Activated T-cell treated with anti-CD3 and anti-CD28 coated beads, Interleukin-2, amount 50 U/mL, for 4 hours (primary cell): ENCODE measurements around the gene MYO3B. TPM values are rescaled to one million over a fixed set of nuclear protein-coding genes. Genes with fewer than 3 reads are reported as not detected.
A peak's percentile ranks its signal among the peaks of the same experiment; 100 is the strongest.

Experiments used
- ATAC-seq, 2 donors: fragments of 200-7000 bp; cut with Tn5 transposase; one replicate each; pipeline ENCODE4 v1.10.0; 2021
- DNase-seq: peaks from one replicate; pipeline ENCODE4 v3.0.0-alpha.2; 2020
- H3K27me3 Mint-ChIP-seq: one replicate; pipeline ENCODE4 v1.8.0; 2021; ENCODE audit warnings: low read depth, mixed read lengths
- H3K36me3 Mint-ChIP-seq: one replicate; pipeline ENCODE4 v1.8.0; 2022; ENCODE audit warnings: mixed read lengths; ENCODE audit not compliant: insufficient read depth
- H3K4me1 Mint-ChIP-seq: one replicate; pipeline ENCODE4 v1.8.0; 2021; ENCODE audit warnings: low read depth, mixed read lengths
- H3K4me3 Mint-ChIP-seq: one replicate; pipeline ENCODE4 v1.8.0; 2021; ENCODE audit warnings: mild to moderate bottlenecking, moderate library complexity, mixed read lengths
- H3K9me3 Mint-ChIP-seq: one replicate; pipeline ENCODE4 v1.8.0; 2021; ENCODE audit warnings: mixed read lengths
- total RNA-seq, 3 donors: library from RNA; stranded (reverse); gene quantifications; one replicate each; pipeline ENCODE4 v1.2.1, GENCODE V29; 2021

The MYO3B gene
- total RNA-seq, 3 donors from 2014 or later, result 0.08 TPM

GRCh38 chr2:170314744-170315447, 136.9 kb downstream of the MYO3B start:
- DNase-seq (no peak), ATAC-seq (no peak)
- no peaks in the 10 kb centered on the region for H3K36me3 Mint-ChIP-seq
- peaks cover 8% of the 10 kb centered on the region for H3K9me3 Mint-ChIP-seq
- H3K4me1 Mint-ChIP-seq, result no peaks in the 10 kb centered on the region
- H3K27me3 Mint-ChIP-seq, result peaks cover 16% of the 10 kb centered on the region
- H3K4me3 Mint-ChIP-seq, result no peak overlapping the region

- no peak overlapping the region for H3K4me3 Mint-ChIP-seq
Measured at GRCh38 chr2:170320948-170321347, 143.0 kb downstream of the MYO3B start.

GRCh38 chr2:170321526-170321925, 143.6 kb downstream of the MYO3B start:
- no peak for DNase-seq
- Mint-ChIP-seq H3K27me3 (peaks cover 5% of the 10 kb centered on the region), H3K36me3 (no peaks in the 10 kb centered on the region), H3K9me3 (peaks cover 15% of the 10 kb centered on the region), H3K4me1 (no peaks in the 10 kb centered on the region), H3K4me3 (no peak overlapping the region)
- no peak for ATAC-seq

More at GRCh38 chr2:170320948-170321347, 143.0 kb downstream of the MYO3B start:
- Mint-ChIP-seq H3K9me3 (peaks cover 15% of the 10 kb centered on the region), H3K36me3 (no peaks in the 10 kb centered on the region), H3K4me1 (no peaks in the 10 kb centered on the region), H3K27me3 (peaks cover 6% of the 10 kb centered on the region)
- DNase-seq, result no peak
- ATAC-seq, result no peak

- peaks cover 2% of the 10 kb centered on the region for H3K27me3 Mint-ChIP-seq
- H3K9me3 Mint-ChIP-seq, result peaks cover 15% of the 10 kb centered on the region
- no peaks in the 10 kb centered on the region for H3K4me1 Mint-ChIP-seq
- no peak overlapping the region for H3K4me3 Mint-ChIP-seq
- DNase-seq (no peak), ATAC-seq (no peak)
- H3K36me3 Mint-ChIP-seq, result no peaks in the 10 kb centered on the region
Measured at GRCh38 chr2:170322140-170322766, 144.3 kb downstream of the MYO3B start.

- Mint-ChIP-seq H3K27me3 (peaks cover 6% of the 10 kb centered on the region), H3K4me3 (no peak overlapping the region), H3K4me1 (no peaks in the 10 kb centered on the region), H3K36me3 (no peaks in the 10 kb centered on the region), H3K9me3 (peaks cover 15% of the 10 kb centered on the region)
- ATAC-seq, result no peak
- DNase-seq, result no peak
Measured at GRCh38 chr2:170323743-170324142, 145.8 kb downstream of the MYO3B start.

- ATAC-seq, result peak; percentile 21 to 27
- peaks cover 4% of the 10 kb centered on the region for H3K27me3 Mint-ChIP-seq
- no peaks in the 10 kb centered on the region for H3K36me3 Mint-ChIP-seq
- H3K9me3 Mint-ChIP-seq, result peaks cover 9% of the 10 kb centered on the region
- peak; percentile 6 for DNase-seq
- no peaks in the 10 kb centered on the region for H3K4me1 Mint-ChIP-seq
- H3K4me3 Mint-ChIP-seq, result no peak overlapping the region
Measured at GRCh38 chr2:170324640-170325046, 146.7 kb downstream of the MYO3B start.

GRCh38 chr2:170330881-170331280, 152.9 kb downstream of the MYO3B start:
- Mint-ChIP-seq H3K9me3 (no peaks in the 10 kb centered on the region), H3K27me3 (peaks cover 11% of the 10 kb centered on the region), H3K4me1 (no peaks in the 10 kb centered on the region), H3K4me3 (no peak overlapping the region), H3K36me3 (no peaks in the 10 kb centered on the region)
- DNase-seq (no peak), ATAC-seq (no peak)

GRCh38 chr2:170332676-170333402, 154.9 kb downstream of the MYO3B start:
- H3K4me1 Mint-ChIP-seq, result no peaks in the 10 kb centered on the region
- no peak overlapping the region for H3K4me3 Mint-ChIP-seq
- DNase-seq, result no peak
- no peaks in the 10 kb centered on the region for H3K36me3 Mint-ChIP-seq
- no peak for ATAC-seq
- H3K27me3 Mint-ChIP-seq, result peaks cover 11% of the 10 kb centered on the region
- H3K9me3 Mint-ChIP-seq, result no peaks in the 10 kb centered on the region

- H3K4me1 Mint-ChIP-seq, result no peaks in the 10 kb centered on the region
- ATAC-seq (no peak), DNase-seq (no peak)
- H3K36me3 Mint-ChIP-seq, result no peaks in the 10 kb centered on the region
- H3K4me3 Mint-ChIP-seq, result no peak overlapping the region
- no peaks in the 10 kb centered on the region for H3K9me3 Mint-ChIP-seq
- peaks cover 7% of the 10 kb centered on the region for H3K27me3 Mint-ChIP-seq
Measured at GRCh38 chr2:170335351-170335750, 157.4 kb downstream of the MYO3B start.

- Mint-ChIP-seq H3K4me3 (no peak overlapping the region), H3K36me3 (no peaks in the 10 kb centered on the region), H3K27me3 (peaks cover 5% of the 10 kb centered on the region), H3K4me1 (no peaks in the 10 kb centered on the region), H3K9me3 (no peaks in the 10 kb centered on the region)
- DNase-seq, result no peak
- ATAC-seq, result no peak
Measured at GRCh38 chr2:170336408-170336807, 158.5 kb downstream of the MYO3B start.

- Mint-ChIP-seq H3K36me3 (no peaks in the 10 kb centered on the region), H3K4me1 (no peaks in the 10 kb centered on the region), H3K27me3 (peaks cover 5% of the 10 kb centered on the region), H3K4me3 (no peak overlapping the region), H3K9me3 (no peaks in the 10 kb centered on the region)
- no peak for ATAC-seq
- DNase-seq, result no peak
Measured at GRCh38 chr2:170336916-170337315, 159.0 kb downstream of the MYO3B start.

- no peaks in the 10 kb centered on the region for H3K36me3 Mint-ChIP-seq
- H3K27me3 Mint-ChIP-seq, result peaks cover 5% of the 10 kb centered on the region
- ATAC-seq (no peak), DNase-seq (no peak)
- no peak overlapping the region for H3K4me3 Mint-ChIP-seq
- H3K9me3 Mint-ChIP-seq, result no peaks in the 10 kb centered on the region
- no peaks in the 10 kb centered on the region for H3K4me1 Mint-ChIP-seq
Measured at GRCh38 chr2:170339322-170339721, 161.4 kb downstream of the MYO3B start.

GRCh38 chr2:170339750-170340692, 162.1 kb downstream of the MYO3B start:
- Mint-ChIP-seq H3K9me3 (no peaks in the 10 kb centered on the region), H3K4me3 (no peak overlapping the region), H3K36me3 (no peaks in the 10 kb centered on the region), H3K27me3 (peaks cover 2% of the 10 kb centered on the region), H3K4me1 (no peaks in the 10 kb centered on the region)
- ATAC-seq, result no peak
- DNase-seq, result no peak

GRCh38 chr2:170340693-170341068, 162.7 kb downstream of the MYO3B start:
- H3K4me3 Mint-ChIP-seq, result no peak overlapping the region
- no peaks in the 10 kb centered on the region for H3K4me1 Mint-ChIP-seq
- H3K27me3 Mint-ChIP-seq, result peaks cover 2% of the 10 kb centered on the region
- DNase-seq (no peak), ATAC-seq (peak; percentile 32 to 40)
- no peaks in the 10 kb centered on the region for H3K9me3 Mint-ChIP-seq
- H3K36me3 Mint-ChIP-seq, result no peaks in the 10 kb centered on the region
